NT2/D1 (cell line): ENCODE measurements around the gene KAT6B.

Source experiments
- SUZ12 ChIP-seq: IDR thresholded peaks from 2 replicates; pipeline ENCODE4 v1.6.1; 2011; ENCODE audit not compliant: insufficient read length, insufficient read depth; ENCODE audit errors: extremely low read depth
- YY1 ChIP-seq: IDR thresholded peaks from 2 replicates; pipeline ENCODE4 v1.6.1; 2011; ENCODE audit not compliant: insufficient read length, insufficient read depth
- ZNF274 ChIP-seq: IDR thresholded peaks from 2 replicates; pipeline ENCODE4 v1.6.1; 2011; ENCODE audit warnings: mild to moderate bottlenecking, low read depth, low read length

DNA sequence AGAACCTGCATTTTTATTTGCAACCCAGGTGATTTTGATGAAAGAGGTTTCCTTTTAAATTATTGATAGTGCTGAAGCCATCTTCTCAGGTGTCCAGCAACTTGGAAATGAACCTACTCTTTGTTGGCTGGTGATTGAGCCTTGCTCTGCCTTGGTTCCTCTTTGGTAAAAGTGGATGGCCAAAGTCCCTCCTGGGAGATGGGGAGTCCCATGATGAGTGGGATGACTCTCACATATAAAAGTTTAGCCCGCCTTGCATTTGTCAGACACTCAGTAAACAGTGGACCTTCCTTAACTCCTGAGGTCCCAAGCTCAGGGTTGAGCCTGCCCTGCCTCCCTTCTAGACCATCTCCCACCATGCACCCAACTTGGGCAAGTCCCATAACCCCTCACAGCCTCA lies 28.9 kb upstream of the KAT6B start:
- TF ChIP-seq ZNF274 (no peak), YY1 (no peak), SUZ12 (no peak)
